ENCODE data around the gene VWA1. TPM values are rescaled to one million over a fixed set of nuclear protein-coding genes. Genes with fewer than 3 reads are reported as not detected.
"Not testable (repeated sequence)": the region's sequence is repeated elsewhere in the genome, so short reads cannot be mapped to it uniquely, and the experiment has no call there.

Gene VWA1
- total and polyA plus RNA-seq, 2 of the 4 experiments (the other 2 are of a cell fraction), result 1.1 to 6.1 TPM

- H4K91ac ChIP-seq (ENCODE audit: insufficient read depth, low read depth, low read length); H3K14ac ChIP-seq (replicated peaks; ENCODE audit: low read depth, low read length); H2BK20ac ChIP-seq (ENCODE audit: low read depth, low read length); H4K20me1 ChIP-seq (ENCODE audit: insufficient read depth, low read length); H2AK9ac ChIP-seq (replicated peaks; ENCODE audit: low read depth, low read length, poor library complexity); H3K4me1 ChIP-seq (ENCODE audit: control insufficient read depth, insufficient read depth, low read length); H2BK120ac ChIP-seq (ENCODE audit: low read depth, low read length); H4K5ac ChIP-seq (ENCODE audit: low read depth, low read length); H3K9ac ChIP-seq (ENCODE audit: low read depth, low read length); H2AK5ac ChIP-seq (ENCODE audit: low read depth, low read length); BruUV-seq (replicated peaks); DNase-seq; intact Hi-C loops (cut with micrococcal nuclease); H2BK15ac ChIP-seq (ENCODE audit: low read depth, low read length); in situ Hi-C loops (cut with MboI; ENCODE audit: low sequenced_read_pairs); H4K8ac ChIP-seq (ENCODE audit: low read depth in 2 of 2, low read length in 2 of 2); H3K18ac ChIP-seq (ENCODE audit: low read depth, low read length); dilution Hi-C loops (cut with HindIII; ENCODE audit: low sequenced_read_pairs, unreplicated experiment); H2BK5ac ChIP-seq (ENCODE audit: low read depth, low read length, poor library complexity, severe bottlenecking); H3K23ac ChIP-seq (ENCODE audit: low read depth, low read length); H3K56ac ChIP-seq (ENCODE audit: extremely low read depth, insufficient read depth, low read length); H2AFZ ChIP-seq (replicated peaks; ENCODE audit: low read length, poor library complexity); H3K4me2 ChIP-seq (ENCODE audit: low read depth, low read length); POLR2A ChIA-PET (ENCODE audit: unreplicated experiment); H3K9me3 ChIP-seq (ENCODE audit: control insufficient read depth, insufficient read depth, low read length); H3K4ac ChIP-seq (ENCODE audit: low read depth, low read length); H3K27ac ChIP-seq (ENCODE audit: insufficient read depth, low read length); H3K4me3 ChIP-seq (ENCODE audit: insufficient read depth, low read depth, low read length); ATAC-seq (ENCODE audit: low read depth); H3K9me1 ChIP-seq (ENCODE audit: insufficient read depth, low read length); H3K36me3 ChIP-seq (ENCODE audit: control insufficient read depth, insufficient read depth, low read length); H3K27me3 ChIP-seq (ENCODE audit: control insufficient read depth, insufficient read depth, low read length); H3K79me1 ChIP-seq (ENCODE audit: low read depth in 1 of 2, low read length in 2 of 2): not testable (repeated sequence)
- 70% methylated on average over 3 of the region's 22 CpGs; no CpG with 5 or more reads in 1 of the 2 experiments for WGBS, 2 experiments (ENCODE audit: extremely low coverage in 2 of 2, insufficient read length in 1 of 2)
- CTCF ChIA-PET, result interaction anchor here (1.2 kb wide), 1 partner anchor 9 kb away, joined by 4 read pairs; no protein-coding TSS in a partner anchor
Measured at GRCh38 chr1:1456683-1457255, 21.3 kb downstream of the VWA1 start.

DNA sequence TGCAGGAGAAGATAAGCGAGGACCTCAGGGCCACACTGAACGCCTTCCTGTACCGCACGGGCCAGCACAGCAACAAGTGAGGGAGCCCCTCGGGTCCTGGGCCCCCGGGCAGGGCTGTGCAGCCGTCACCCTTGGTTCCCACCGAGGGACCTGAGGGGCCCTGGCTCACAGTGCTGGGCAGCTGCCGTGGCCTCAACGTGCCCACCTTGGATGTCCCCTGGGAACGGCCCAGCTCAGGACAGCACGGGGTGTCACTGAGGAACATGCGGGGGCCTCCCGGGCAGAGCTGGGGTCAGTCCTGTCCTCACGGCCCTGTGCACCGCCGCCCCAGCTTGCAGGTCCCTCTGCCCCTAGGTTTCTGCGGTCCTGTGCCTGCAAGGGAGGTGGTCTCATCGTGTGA lies 23.7 kb downstream of the VWA1 start:
- H2AK5ac ChIP-seq (ENCODE audit: low read depth, low read length); dilution Hi-C loops (cut with HindIII; ENCODE audit: low sequenced_read_pairs, unreplicated experiment); H3K4me1 ChIP-seq (ENCODE audit: control insufficient read depth, insufficient read depth, low read length); H4K91ac ChIP-seq (ENCODE audit: insufficient read depth, low read depth, low read length); H3K4me2 ChIP-seq (ENCODE audit: low read depth, low read length); H2BK120ac ChIP-seq (ENCODE audit: low read depth, low read length); H2BK20ac ChIP-seq (ENCODE audit: low read depth, low read length); H3K79me1 ChIP-seq (ENCODE audit: low read depth in 1 of 2, low read length in 2 of 2); H3K23ac ChIP-seq (ENCODE audit: low read depth, low read length); H3K9ac ChIP-seq (ENCODE audit: low read depth, low read length); CTCF ChIA-PET; H4K20me1 ChIP-seq (ENCODE audit: insufficient read depth, low read length); H3K27me3 ChIP-seq (ENCODE audit: control insufficient read depth, insufficient read depth, low read length); H2BK5ac ChIP-seq (ENCODE audit: low read depth, low read length, poor library complexity, severe bottlenecking); in situ Hi-C loops (cut with MboI; ENCODE audit: low sequenced_read_pairs); H3K4ac ChIP-seq (ENCODE audit: low read depth, low read length); H3K36me3 ChIP-seq (ENCODE audit: control insufficient read depth, insufficient read depth, low read length); H3K9me1 ChIP-seq (ENCODE audit: insufficient read depth, low read length); H3K27ac ChIP-seq (ENCODE audit: insufficient read depth, low read length); H3K14ac ChIP-seq (replicated peaks; ENCODE audit: low read depth, low read length); H2BK15ac ChIP-seq (ENCODE audit: low read depth, low read length); DNase-seq; POLR2A ChIA-PET (ENCODE audit: unreplicated experiment); H4K5ac ChIP-seq (ENCODE audit: low read depth, low read length); H2AFZ ChIP-seq (replicated peaks; ENCODE audit: low read length, poor library complexity); H3K9me3 ChIP-seq (ENCODE audit: control insufficient read depth, insufficient read depth, low read length); H3K56ac ChIP-seq (ENCODE audit: extremely low read depth, insufficient read depth, low read length); BruUV-seq (replicated peaks); intact Hi-C loops (cut with micrococcal nuclease); ATAC-seq (ENCODE audit: low read depth); H3K18ac ChIP-seq (ENCODE audit: low read depth, low read length); H2AK9ac ChIP-seq (replicated peaks; ENCODE audit: low read depth, low read length, poor library complexity); H4K8ac ChIP-seq (ENCODE audit: low read depth in 2 of 2, low read length in 2 of 2); H3K4me3 ChIP-seq (ENCODE audit: insufficient read depth, low read depth, low read length): not testable (repeated sequence)
- WGBS, 2 experiments (ENCODE audit: extremely low coverage in 2 of 2, insufficient read length in 1 of 2), result no CpG with 5 or more reads among the region's 19 CpGs

Data from IMR-90 (cell line).